NCI-H2227 treated with DMSO at 0.1 percent for 48 hours (cell line): Measurements from ENCODE around the gene OR1B1.
"Not testable (repeated sequence)": the region's sequence is repeated elsewhere in the genome, so short reads cannot be mapped to it uniquely, and the experiment has no call there.

Experiments
- DNase-seq: peaks from one replicate; lab custom pipeline; 2025; lab: John Stamatoyannopoulos, UW

OR1B1 gene

GRCh38 chr9:122657527-122657926, at the start of gene OR1B1:
TSS of gene OR1B1 (minus strand) at chr9:122657627.
- no peak for DNase-seq

GRCh38 chr9:122695696-122696095, 38.3 kb upstream of the OR1B1 start:
- DNase-seq: no peak

GRCh38 chr9:122684851-122685250, 27.4 kb upstream of the OR1B1 start:
- no peak for DNase-seq

GRCh38 chr9:122672481-122672880, 15.1 kb upstream of the OR1B1 start:
- DNase-seq: no peak

GRCh38 chr9:122661416-122661815, 4.0 kb upstream of the OR1B1 start, which contains the start of gene OR1L1:
TSS of gene OR1L1 (plus strand) at chr9:122661716. CDS start at chr9:122661716, 0 bp downstream.
- DNase-seq: no peak

- no peak for DNase-seq
These were observed 1.0 kb downstream of the OR1B1 start for GRCh38 chr9:122656378-122656777.

GRCh38 chr9:122642226-122642625, 15.2 kb downstream of the OR1B1 start:
- no peak for DNase-seq

- no peak for DNase-seq
These were observed 37.4 kb downstream of the OR1B1 start for GRCh38 chr9:122619996-122620395.

GRCh38 chr9:122614362-122614761, 43.1 kb downstream of the OR1B1 start, which contains the start of gene OR1Q1:
TSS of gene OR1Q1 (plus strand) at chr9:122614738. CDS start at chr9:122614738, 0 bp downstream.
- DNase-seq: no peak

- no peak for DNase-seq
These were observed 47.6 kb downstream of the OR1B1 start for GRCh38 chr9:122609804-122610203.

- DNase-seq: no peak
These were observed 50.8 kb downstream of the OR1B1 start for GRCh38 chr9:122606587-122606986.

GRCh38 chr9:122605691-122606090, 51.7 kb downstream of the OR1B1 start:
- DNase-seq: no peak

GRCh38 chr9:122583284-122583683, 74.1 kb downstream of the OR1B1 start, which contains the start of gene OR1L8:
TSS of gene OR1L8 (minus strand) at chr9:122583384. CDS start at chr9:122568477, 14,907 bp downstream.
- DNase-seq: not testable (repeated sequence)

GRCh38 chr9:122580360-122580759, 77.1 kb downstream of the OR1B1 start:
- DNase-seq: no peak

- no peak for DNase-seq
These were observed 77.6 kb downstream of the OR1B1 start for GRCh38 chr9:122579874-122580273.
